Endothelial cell of umbilical vein (primary cell): ENCODE data around the gene THOP1.

Experiments
- CTCF ChIP-seq, 2 donors: IDR thresholded peaks; 1 replicate in 1 of 2; 2 replicates in 1 of 2; pipeline ENCODE4 v1.5.1; 2011; ENCODE audit warnings: low read length in 2 of 2, mild to moderate bottlenecking in 2 of 2, moderate library complexity in 2 of 2, control low read depth in 1 of 2, inconsistent platforms in 1 of 2, low read depth in 1 of 2; ENCODE audit not compliant: insufficient read depth in 1 of 2; ENCODE audit errors: extremely low read depth in 1 of 2
- EZH2 ChIP-seq: IDR thresholded peaks from 2 replicates; pipeline ENCODE4 v1.6.1; 2012; ENCODE audit warnings: borderline replicate concordance, low read depth, mild to moderate bottlenecking, moderate library complexity, low read length, inconsistent platforms; ENCODE audit not compliant: severe bottlenecking
- JUN ChIP-seq: IDR thresholded peaks from 2 replicates; pipeline ENCODE4 v1.6.1; 2011; ENCODE audit warnings: borderline replicate concordance, low read depth; ENCODE audit not compliant: insufficient read length, insufficient read depth
- POLR2A ChIP-seq: IDR thresholded peaks from 2 replicates; pipeline ENCODE4 v1.6.1; 2012; ENCODE audit warnings: low read depth, mild to moderate bottlenecking, control low read depth, low read length
- POLR2AphosphoS5 ChIP-seq: IDR thresholded peaks from 2 replicates; pipeline ENCODE4 v1.6.1; 2012; ENCODE audit warnings: low read depth, mild to moderate bottlenecking, control low read depth, low read length, moderate library complexity; ENCODE audit not compliant: insufficient read depth
- TF ChIP-seq, protein P1 (sequence below): IDR thresholded peaks from 2 replicates; pipeline ENCODE4 v1.6.1; 2011; ENCODE audit not compliant: insufficient read depth, insufficient read length

DNA sequence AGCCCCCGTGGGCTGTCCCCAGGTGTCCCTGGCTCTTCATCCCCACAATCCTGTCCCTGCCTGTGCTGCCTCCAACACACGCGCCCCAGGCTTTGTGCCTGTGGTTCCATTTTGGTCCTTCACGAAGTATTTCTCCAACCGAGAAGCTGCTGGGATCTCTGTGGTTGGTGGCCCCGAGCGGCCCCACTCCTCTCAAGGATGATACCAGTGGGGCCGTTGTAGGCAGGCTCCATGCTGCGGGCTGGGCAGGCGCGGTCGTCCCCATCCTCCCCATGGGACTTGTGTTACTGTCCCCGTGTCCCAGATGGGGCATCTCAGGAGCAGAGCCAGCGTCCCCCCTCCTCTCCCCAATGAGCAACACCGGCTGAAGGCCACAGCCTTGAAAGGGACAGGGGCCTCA is 30.6 kb downstream of the THOP1 start:
- TF ChIP-seq CTCF (IDR thresholded peaks at IDR 0.05; ENCODE audit: extremely low read depth in 1 of 2, insufficient read depth in 1 of 2, low read depth in 1 of 2, low read length in 2 of 2) (no peak), POLR2AphosphoS5 (no peak), JUN (no peak), EZH2 (no peak), POLR2A (no peak)
- TF ChIP-seq, protein P1, sequence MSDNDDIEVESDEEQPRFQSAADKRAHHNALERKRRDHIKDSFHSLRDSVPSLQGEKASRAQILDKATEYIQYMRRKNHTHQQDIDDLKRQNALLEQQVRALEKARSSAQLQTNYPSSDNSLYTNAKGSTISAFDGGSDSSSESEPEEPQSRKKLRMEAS: no peak
